Mesothelial cell of epicardium (in vitro differentiated cells): ENCODE data around the gene RIOK2. TPM values are rescaled to one million over a fixed set of nuclear protein-coding genes. Genes with fewer than 3 reads are reported as not detected.

ENCODE experiments used
- DNase-seq, 2 experiments: peaks; one replicate each; pipeline ENCODE4 v3.0.0; 2021; ENCODE audit warnings: low spot score in 2 of 2; ENCODE audit not compliant: unreplicated experiment in 2 of 2
- H3K27ac Mint-ChIP-seq: 2 replicates; pipeline ENCODE4 v1.8.0; 2021; ENCODE audit warnings: mixed read lengths
- H3K27me3 Mint-ChIP-seq: 2 replicates; pipeline ENCODE4 v1.8.0; 2021; ENCODE audit warnings: low read depth, mixed read lengths
- H3K36me3 Mint-ChIP-seq: 2 replicates; pipeline ENCODE4 v1.8.0; 2021; ENCODE audit warnings: mixed read lengths
- H3K4me1 Mint-ChIP-seq: 2 replicates; pipeline ENCODE4 v1.8.0; 2021; ENCODE audit warnings: mixed read lengths
- H3K4me3 Mint-ChIP-seq: 2 replicates; pipeline ENCODE4 v1.8.0; 2021; ENCODE audit warnings: mild to moderate bottlenecking, moderate library complexity, mixed read lengths
- H3K9me3 Mint-ChIP-seq: 2 replicates; pipeline ENCODE4 v1.8.0; 2021; ENCODE audit warnings: mixed read lengths
- CTCF ChIP-seq: fragments of 200-600 bp; sonication (generic); IDR thresholded peaks from one replicate; pipeline ENCODE4 v1.5.0; 2021; ENCODE audit warnings: antibody characterized with exemption; ENCODE audit not compliant: unreplicated experiment
- total RNA-seq: library from RNA; stranded (reverse); gene quantifications from 3 replicates; pipeline ENCODE4 v1.2.1, GENCODE V29; 2021

Gene RIOK2
- total RNA-seq, 1 donor from 2014 or later: 25.9 TPM

GRCh38 chr5:97165726-97166125 lies 17.3 kb downstream of the RIOK2 start:
- H3K27ac Mint-ChIP-seq: no peak overlapping the region

DNA sequence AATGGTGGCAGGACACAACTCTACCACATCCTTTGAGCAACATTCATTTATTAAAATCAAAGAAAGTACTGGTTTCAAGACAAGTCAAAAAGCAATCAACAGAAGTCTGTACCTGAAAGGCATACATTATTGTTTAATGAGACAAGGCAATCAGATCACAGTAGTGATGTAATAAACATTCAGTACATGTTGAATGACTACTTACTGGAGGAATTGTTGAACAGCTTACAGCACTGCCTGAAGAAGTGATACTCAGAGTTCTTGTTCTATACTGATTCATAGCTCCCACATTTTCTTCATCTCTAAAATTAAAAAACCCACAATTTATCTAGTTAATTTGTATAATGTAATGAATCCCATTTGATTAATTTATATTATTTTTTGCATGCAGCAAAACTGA lies 18.2 kb downstream of the RIOK2 start:
- Mint-ChIP-seq H3K4me3 (no peak overlapping the region), H3K27ac (no peak overlapping the region), H3K9me3 (no peaks in the 10 kb centered on the region), H3K4me1 (no peaks in the 10 kb centered on the region), H3K36me3 (peaks cover 16% of the 10 kb centered on the region), H3K27me3 (no peaks in the 10 kb centered on the region)
- DNase-seq: no peak
- TF ChIP-seq CTCF: no peak

More at GRCh38 chr5:97165726-97166125, 17.3 kb downstream of the RIOK2 start:
- Mint-ChIP-seq H3K27me3 (no peaks in the 10 kb centered on the region), H3K4me1 (no peaks in the 10 kb centered on the region), H3K36me3 (peaks cover 14% of the 10 kb centered on the region), H3K9me3 (no peaks in the 10 kb centered on the region), H3K4me3 (no peak overlapping the region)
- no peak for TF ChIP-seq CTCF
- DNase-seq: no peak

- Mint-ChIP-seq H3K27ac (no peak overlapping the region), H3K27me3 (no peaks in the 10 kb centered on the region), H3K4me3 (no peak overlapping the region)
These were observed 19.2 kb downstream of the RIOK2 start for GRCh38 chr5:97163790-97164285.

GRCh38 chr5:97163360-97163764 lies 19.7 kb downstream of the RIOK2 start:
- peak; percentile 91 for TF ChIP-seq CTCF
- DNase-seq: no peak
- no peak overlapping the region for H3K4me3 Mint-ChIP-seq
- no peaks in the 10 kb centered on the region for H3K27me3 Mint-ChIP-seq
- H3K36me3 Mint-ChIP-seq: peaks cover 21% of the 10 kb centered on the region
- no peak overlapping the region for H3K27ac Mint-ChIP-seq
- H3K9me3 Mint-ChIP-seq: peaks cover 5% of the 10 kb centered on the region
- H3K4me1 Mint-ChIP-seq: no peaks in the 10 kb centered on the region

More at GRCh38 chr5:97163790-97164285, 19.2 kb downstream of the RIOK2 start:
- Mint-ChIP-seq H3K36me3 (peaks cover 16% of the 10 kb centered on the region), H3K9me3 (peaks cover under 1% of the 10 kb centered on the region), H3K4me1 (no peaks in the 10 kb centered on the region)
- DNase-seq: no peak
- TF ChIP-seq CTCF: no peak

- no peaks in the 10 kb centered on the region for H3K4me1 Mint-ChIP-seq
- DNase-seq: peak in 1 of 2 experiments; percentile 69
- no peak overlapping the region for H3K27ac Mint-ChIP-seq
- H3K36me3 Mint-ChIP-seq: peaks cover 30% of the 10 kb centered on the region
- no peak overlapping the region for H3K4me3 Mint-ChIP-seq
- peak; percentile 75 for TF ChIP-seq CTCF
- peaks cover 18% of the 10 kb centered on the region for H3K9me3 Mint-ChIP-seq
- H3K27me3 Mint-ChIP-seq: no peaks in the 10 kb centered on the region
These were observed 21.0 kb downstream of the RIOK2 start for GRCh38 chr5:97162045-97162444.

DNA sequence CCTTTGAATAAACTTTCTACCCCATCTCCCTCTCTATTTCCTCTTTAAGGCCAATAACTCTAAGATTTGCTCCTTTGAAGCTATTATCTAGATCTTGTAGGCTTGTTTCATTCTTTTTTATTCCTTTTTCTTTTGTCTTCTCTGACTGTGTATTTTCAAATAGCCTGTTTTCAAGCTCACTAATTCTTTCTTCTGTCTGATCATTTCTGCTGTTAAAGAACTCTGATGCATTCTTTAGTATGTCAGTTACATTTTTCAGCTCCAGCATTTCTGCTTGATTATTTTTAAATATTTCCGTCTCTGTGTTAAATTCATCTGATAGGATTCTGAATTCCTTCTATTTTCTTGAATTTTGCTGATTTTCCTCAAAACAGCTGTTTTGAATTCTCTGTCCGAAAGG lies 25.4 kb downstream of the RIOK2 start:
- H3K4me1 Mint-ChIP-seq: no peaks in the 10 kb centered on the region
- H3K9me3 Mint-ChIP-seq: peaks cover 52% of the 10 kb centered on the region
- H3K27ac Mint-ChIP-seq: no peak overlapping the region
- no peaks in the 10 kb centered on the region for H3K27me3 Mint-ChIP-seq
- no peak for TF ChIP-seq CTCF
- no peak overlapping the region for H3K4me3 Mint-ChIP-seq
- peaks cover 27% of the 10 kb centered on the region for H3K36me3 Mint-ChIP-seq
- DNase-seq: no peak
